ENCODE data around the gene HBG2.

HBG2 gene

DNA sequence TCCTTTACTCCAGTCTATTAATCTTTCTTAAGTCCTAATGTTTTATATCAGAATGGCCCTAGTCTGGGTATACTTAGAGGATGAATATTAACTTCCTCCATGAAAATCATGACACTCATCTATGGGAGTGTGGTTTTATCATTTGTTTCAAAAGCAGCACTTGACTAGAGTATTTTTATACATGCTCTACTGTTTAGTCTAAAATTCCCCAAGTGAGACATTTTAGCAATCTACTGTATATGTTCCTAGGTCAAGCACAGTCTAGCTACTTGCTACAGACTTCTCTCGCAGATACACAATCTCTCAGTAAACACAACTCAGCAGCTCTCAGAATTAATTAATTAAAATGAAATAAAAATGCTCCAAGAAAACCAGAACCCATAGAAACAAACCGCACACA lies 24.8 kb downstream of the HBG2 start:
- DNase-seq (ENCODE audit: low read depth) = no peak

GRCh38 chr11:5229356-5229755 lies 25.2 kb downstream of the HBG2 start:
- DNase-seq (ENCODE audit: low read depth) = no peak

DNA sequence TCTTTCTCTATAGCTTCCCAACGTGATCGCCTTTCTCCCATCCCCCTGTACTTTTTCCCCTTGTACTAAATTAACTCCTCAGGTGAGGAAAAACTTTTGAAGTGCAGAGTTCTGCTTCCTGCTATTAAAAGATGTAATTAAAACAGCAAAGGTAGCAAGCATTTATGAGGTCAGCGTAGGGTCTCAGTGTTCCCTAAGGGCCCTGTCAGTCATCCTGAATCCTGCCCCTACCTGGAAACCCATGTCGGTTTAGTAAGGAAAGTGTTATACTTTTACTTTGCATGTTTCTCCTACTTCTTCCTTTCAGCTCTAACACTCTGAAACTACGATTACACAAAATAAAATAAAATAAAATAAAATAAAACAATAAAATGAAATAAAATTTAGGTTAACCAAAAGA lies 26.5 kb downstream of the HBG2 start:
- DNase-seq (ENCODE audit: low read depth) = no peak

- DNase-seq (ENCODE audit: low read depth) = no peak
Observed at GRCh38 chr11:5227681-5228080, 26.9 kb downstream of the HBG2 start.

GRCh38 chr11:5226732-5227310 lies 27.8 kb downstream of the HBG2 start, which contains the start of gene HBB:
TSS of gene HBB (minus strand) at chr11:5227071. CDS start at chr11:5227021, 50 bp downstream.
- DNase-seq (ENCODE audit: low read depth) = no peak

DNA sequence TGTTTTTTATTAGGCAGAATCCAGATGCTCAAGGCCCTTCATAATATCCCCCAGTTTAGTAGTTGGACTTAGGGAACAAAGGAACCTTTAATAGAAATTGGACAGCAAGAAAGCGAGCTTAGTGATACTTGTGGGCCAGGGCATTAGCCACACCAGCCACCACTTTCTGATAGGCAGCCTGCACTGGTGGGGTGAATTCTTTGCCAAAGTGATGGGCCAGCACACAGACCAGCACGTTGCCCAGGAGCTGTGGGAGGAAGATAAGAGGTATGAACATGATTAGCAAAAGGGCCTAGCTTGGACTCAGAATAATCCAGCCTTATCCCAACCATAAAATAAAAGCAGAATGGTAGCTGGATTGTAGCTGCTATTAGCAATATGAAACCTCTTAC lies 29.1 kb downstream of the HBG2 start:
- no peak for DNase-seq (ENCODE audit: low read depth)

DNA sequence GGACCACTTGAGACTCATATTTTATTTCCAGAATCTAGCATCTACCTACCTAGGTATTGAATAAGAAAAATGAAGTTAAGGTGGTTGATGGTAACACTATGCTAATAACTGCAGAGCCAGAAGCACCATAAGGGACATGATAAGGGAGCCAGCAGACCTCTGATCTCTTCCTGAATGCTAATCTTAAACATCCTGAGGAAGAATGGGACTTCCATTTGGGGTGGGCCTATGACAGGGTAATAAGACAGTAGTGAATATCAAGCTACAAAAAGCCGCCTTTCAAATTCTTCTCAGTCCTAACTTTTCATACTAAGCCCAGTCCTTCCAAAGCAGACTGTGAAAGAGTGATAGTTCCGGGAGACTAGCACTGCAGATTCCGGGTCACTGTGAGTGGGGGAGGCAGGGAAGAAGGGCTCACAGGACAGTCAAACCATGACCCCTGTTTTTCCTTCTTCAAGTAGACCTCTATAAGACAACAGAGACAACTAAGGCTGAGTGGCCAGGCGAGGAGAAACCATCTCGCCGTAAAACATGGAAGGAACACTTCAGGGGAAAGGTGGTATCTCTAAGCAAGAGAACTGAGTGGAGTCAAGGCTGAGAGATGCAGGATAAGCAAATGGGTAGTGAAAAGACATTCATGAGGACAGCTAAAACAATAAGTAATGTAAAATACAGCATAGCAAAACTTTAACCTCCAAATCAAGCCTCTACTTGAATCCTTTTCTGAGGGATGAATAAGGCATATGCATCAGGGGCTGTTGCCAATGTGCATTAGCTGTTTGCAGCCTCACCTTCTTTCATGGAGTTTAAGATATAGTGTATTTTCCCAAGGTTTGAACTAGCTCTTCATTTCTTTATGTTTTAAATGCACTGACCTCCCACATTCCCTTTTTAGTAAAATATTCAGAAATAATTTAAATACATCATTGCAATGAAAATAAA lies 29.8 kb downstream of the HBG2 start:
- no peak for DNase-seq (ENCODE audit: low read depth)

- no peak for DNase-seq (ENCODE audit: low read depth)
Observed at GRCh38 chr11:5223686-5224085, 30.9 kb downstream of the HBG2 start.

DNA sequence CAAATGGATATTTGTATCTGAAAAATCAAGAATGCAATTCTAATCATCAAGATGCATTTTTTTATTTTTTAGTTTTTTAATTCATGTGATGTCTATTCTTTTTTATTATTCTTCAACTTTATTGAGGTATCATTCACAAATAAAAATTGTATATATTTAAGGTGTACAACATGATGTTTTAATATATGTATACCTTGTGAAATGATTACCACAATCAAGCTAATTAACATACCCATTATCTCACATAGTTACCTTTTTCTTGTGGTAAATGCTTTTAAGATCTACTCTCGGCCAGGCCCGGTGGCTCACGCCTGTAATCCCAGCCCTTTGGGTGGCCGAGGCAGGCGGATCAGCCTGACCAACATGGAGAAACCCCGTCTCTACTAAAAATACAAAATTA lies 31.4 kb downstream of the HBG2 start:
- DNase-seq (ENCODE audit: low read depth) = no peak

DNA sequence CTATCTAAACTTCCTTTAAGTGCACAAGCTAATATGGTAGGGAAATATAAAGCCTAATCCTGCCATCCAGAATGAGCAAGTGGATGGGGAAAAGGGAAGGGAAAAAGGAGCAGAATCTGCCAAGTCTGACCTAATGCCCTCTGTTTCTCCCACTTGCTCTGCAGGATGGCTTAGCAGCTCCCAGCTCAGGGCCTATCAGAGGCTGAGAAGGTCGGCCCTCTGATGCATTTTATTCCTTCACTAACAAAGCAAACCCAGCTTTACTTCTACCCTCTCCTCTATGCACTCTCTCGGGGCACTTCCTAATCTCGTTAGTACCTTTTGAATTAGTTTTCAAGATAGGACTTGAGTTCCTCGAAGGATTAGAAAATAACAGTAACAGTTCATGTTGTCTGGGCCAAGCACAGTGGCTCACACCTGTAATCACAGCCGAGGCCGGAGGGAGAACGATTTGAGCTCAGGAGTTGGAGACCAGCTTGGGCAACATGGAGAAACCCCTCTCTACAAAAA lies 44.1 kb downstream of the HBG2 start:
- no peak for DNase-seq (ENCODE audit: low read depth)

DNA sequence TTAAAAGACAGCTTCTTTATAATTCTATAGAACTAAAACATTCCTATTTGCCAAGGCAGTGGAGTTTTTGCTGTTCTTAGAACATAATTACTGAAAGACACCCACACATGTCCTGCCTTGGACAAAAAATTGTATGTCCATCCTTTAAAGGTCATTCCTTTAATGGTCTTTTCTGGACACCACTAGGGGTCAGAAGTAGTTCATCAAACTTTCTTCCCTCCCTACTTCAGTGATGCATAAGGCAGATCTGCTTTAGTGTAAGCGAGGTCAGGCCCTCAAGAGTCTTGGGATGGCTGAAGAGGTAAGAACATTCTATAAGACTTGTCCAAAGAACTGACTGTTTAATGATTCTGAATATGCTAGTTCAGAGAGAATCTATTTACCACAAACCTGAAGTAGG lies 49.8 kb downstream of the HBG2 start:
- DNase-seq (ENCODE audit: low read depth) = no peak

DNA sequence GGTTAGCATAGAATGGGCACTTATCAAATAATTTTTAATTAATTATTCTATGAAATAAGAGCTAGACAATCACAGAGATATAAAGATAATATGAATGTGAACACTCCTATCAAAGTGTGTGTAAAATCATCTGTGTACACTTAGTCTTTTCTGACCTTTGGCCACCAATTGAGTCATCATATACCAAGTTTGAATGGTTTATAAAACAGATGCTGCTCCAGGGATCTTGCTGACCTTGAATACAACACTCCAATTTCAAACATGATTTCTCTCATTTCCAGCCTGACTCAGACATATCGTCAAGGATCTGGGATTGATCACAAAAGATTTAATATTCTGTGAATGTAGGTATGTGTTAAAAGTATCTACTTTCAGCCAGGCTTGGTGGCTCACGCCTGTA lies 51.2 kb downstream of the HBG2 start:
- DNase-seq (ENCODE audit: low read depth) = no peak
